Tibial artery (tissue), 4 donors: ENCODE data around the gene ARHGEF28.

Experiments used
- DNase-seq, 2 donors: peaks; one replicate each; pipeline ENCODE4 v3.0.0-alpha.2; 2019
- H3K27ac ChIP-seq, 2 donors: fragments of 200-600 bp; sonication (generic) in 1 of 2; 1 replicate in 1 of 2; 2 replicates in 1 of 2; pipeline ENCODE4 v1.5.1; 2018 to 2019; ENCODE audit warnings: mild to moderate bottlenecking in 1 of 2
- H3K27me3 ChIP-seq, 2 donors: fragments of 200-600 bp; sonication (generic) in 1 of 2; one replicate each; pipeline versions ENCODE4 v1.5.1 to v1.6.0; 2016 to 2019
- H3K36me3 ChIP-seq, 3 donors: fragments of 200-600 bp; sonication (generic) in 2 of 3; one replicate each; pipeline ENCODE4 v1.5.1; 2016 to 2019; ENCODE audit warnings: mild to moderate bottlenecking in 2 of 3
- H3K4me1 ChIP-seq, 4 donors: fragments of 200-600 bp; sonication (generic) in 2 of 4; 1 replicate in 3 of 4; 2 replicates in 1 of 4; pipeline ENCODE4 v1.5.1; 2016 to 2019
- H3K4me3 ChIP-seq, 2 donors: fragments of 200-600 bp; sonication (generic) in 1 of 2; 1 replicate in 1 of 2; 2 replicates in 1 of 2; pipeline ENCODE4 v1.5.1; 2018 to 2019; ENCODE audit warnings: mild to moderate bottlenecking in 2 of 2
- H3K9me3 ChIP-seq, 3 donors: fragments of 200-600 bp; sonication (generic) in 1 of 3; one replicate each; pipeline ENCODE4 v1.5.1; 2016 to 2019
- intact Hi-C: fragments of 100-400 bp; cut with DNase I; formaldehyde crosslinking; loops from one replicate; pipeline ENCODE4 v1.15.0; 2023; ENCODE audit warnings: low total_unique reads
- TF ChIP-seq, protein P1 (sequence below), 2 experiments: fragments of 200-600 bp in 1 of 2; fragments of 450-650 bp in 1 of 2; IDR thresholded peaks; one replicate each; pipeline ENCODE4 v1.5.1; 2017 to 2019; ENCODE audit warnings: antibody characterized with exemption in 2 of 2, mild to moderate bottlenecking in 1 of 2, moderate library complexity in 1 of 2

The ARHGEF28 gene

DNA sequence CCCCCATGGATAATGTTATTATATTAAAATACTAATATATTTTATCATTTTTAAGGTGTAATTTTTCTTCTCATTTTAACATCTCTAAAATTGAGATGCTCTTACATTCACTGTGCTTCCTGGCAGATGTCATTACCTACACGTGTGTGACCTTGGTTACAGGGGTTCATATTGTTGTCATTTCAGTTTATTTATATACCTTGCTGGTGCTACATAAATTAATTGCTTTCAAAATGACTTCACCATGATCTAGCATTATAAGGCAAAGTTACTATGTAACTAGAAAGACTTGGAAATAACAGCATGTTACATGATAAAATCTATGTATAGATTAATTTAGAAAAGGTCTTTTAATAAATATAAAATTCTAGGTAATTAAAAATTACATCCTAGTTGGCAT, 60.9 kb downstream of the ARHGEF28 start:
- peaks cover 0 to 5% (median 2%) of the 10 kb centered on the region in 4 donors for H3K4me1 ChIP-seq
- H3K9me3 ChIP-seq: no peaks in the 10 kb centered on the region
- no peak overlapping the region for H3K27ac ChIP-seq
- H3K36me3 ChIP-seq: no peaks in the 10 kb centered on the region
- no peak for DNase-seq
- H3K4me3 ChIP-seq: no peak overlapping the region
- intact Hi-C loops: no loop called here
- TF ChIP-seq, protein P1, sequence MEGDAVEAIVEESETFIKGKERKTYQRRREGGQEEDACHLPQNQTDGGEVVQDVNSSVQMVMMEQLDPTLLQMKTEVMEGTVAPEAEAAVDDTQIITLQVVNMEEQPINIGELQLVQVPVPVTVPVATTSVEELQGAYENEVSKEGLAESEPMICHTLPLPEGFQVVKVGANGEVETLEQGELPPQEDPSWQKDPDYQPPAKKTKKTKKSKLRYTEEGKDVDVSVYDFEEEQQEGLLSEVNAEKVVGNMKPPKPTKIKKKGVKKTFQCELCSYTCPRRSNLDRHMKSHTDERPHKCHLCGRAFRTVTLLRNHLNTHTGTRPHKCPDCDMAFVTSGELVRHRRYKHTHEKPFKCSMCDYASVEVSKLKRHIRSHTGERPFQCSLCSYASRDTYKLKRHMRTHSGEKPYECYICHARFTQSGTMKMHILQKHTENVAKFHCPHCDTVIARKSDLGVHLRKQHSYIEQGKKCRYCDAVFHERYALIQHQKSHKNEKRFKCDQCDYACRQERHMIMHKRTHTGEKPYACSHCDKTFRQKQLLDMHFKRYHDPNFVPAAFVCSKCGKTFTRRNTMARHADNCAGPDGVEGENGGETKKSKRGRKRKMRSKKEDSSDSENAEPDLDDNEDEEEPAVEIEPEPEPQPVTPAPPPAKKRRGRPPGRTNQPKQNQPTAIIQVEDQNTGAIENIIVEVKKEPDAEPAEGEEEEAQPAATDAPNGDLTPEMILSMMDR (IDR thresholded peaks at IDR 0.05): no peak
- H3K27me3 ChIP-seq: no peaks in the 10 kb centered on the region

DNA sequence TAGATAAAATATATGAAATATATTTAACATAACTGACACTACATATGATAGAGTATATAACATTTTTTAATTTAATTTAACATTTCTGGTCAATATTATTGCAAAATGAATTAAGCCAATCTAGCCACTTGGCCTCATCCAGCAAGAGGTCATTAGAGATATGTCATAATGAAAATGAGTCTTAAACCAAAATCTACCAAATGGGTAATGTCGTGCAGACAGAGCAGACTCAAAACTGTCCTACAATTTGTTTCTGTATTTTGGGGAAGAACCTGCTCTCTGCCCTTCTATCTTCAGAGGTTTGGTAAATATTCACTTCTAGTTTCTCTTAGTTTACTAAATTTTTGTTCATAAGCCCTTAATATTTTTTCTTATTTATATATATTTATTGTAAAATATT, 61.4 kb downstream of the ARHGEF28 start:
- no peaks in the 10 kb centered on the region for H3K27me3 ChIP-seq
- DNase-seq: no peak
- no peak overlapping the region for H3K4me3 ChIP-seq
- no peak overlapping the region for H3K27ac ChIP-seq
- peaks cover 0 to 6% (median 1%) of the 10 kb centered on the region in 4 donors for H3K4me1 ChIP-seq
- intact Hi-C loops: no loop called here
- TF ChIP-seq, protein P1 (IDR thresholded peaks at IDR 0.05): no peak
- no peaks in the 10 kb centered on the region for H3K36me3 ChIP-seq
- H3K9me3 ChIP-seq: no peaks in the 10 kb centered on the region

DNA sequence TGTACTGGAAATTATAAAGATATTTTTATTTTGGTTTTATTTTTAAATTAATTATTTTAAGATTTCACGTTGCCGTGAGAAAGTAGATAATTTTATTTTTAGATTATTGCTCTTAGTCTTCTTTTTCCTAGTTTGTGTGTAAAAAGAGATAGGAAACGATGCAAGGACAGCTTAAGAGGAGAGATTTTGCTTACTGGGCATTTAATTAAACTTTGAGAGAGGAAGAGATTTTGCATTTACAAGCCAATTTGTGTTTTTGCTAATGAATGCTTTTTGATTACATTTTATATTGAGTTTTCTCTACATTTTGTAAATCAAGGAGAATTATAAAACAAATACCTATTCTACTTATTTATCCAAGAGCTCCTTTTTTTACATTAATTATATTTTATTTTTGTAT, 64.0 kb downstream of the ARHGEF28 start:
- DNase-seq: no peak
- intact Hi-C loops: no loop called here
- Histone ChIP-seq H3K27ac (no peak overlapping the region), H3K9me3 (no peaks in the 10 kb centered on the region), H3K36me3 (no peaks in the 10 kb centered on the region), H3K27me3 (no peaks in the 10 kb centered on the region), H3K4me1 (peaks cover 0 to 18% (median 1%) of the 10 kb centered on the region in 4 donors), H3K4me3 (no peak overlapping the region)
- TF ChIP-seq, protein P1 (IDR thresholded peaks at IDR 0.05): no peak

DNA sequence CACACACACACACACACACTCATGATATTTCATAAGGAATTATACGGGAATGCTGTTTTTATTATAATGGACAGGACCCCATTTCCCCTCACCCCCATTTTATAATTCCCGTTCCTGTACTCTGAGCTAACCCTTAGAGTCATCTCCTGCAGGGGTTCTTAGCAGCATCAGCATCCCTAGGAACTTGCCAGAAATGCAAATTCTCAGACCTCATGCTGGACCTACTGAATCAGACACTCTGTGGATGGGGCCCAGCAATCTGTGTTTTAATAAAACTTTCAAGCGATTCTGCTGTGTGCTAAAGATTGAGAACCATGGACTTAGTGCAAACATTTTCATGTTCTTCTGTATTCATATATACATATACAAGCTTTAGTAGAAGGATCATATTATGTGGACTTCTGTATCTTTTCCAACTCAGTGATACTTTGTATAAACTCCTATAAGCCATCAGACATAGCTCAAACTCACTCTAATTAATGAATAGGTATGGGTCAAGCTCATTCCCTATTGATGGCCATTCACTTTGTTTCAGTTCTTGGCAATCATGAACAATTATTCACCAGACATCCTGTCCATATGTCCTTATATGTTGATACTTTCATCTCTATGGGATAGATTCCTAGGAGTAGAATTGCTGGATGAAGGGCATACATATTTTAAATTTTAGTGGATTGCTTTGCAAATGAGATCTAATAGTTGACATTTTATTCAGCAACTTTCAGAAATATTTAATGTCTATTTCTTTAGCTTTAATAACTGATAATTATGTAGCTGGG, 65.5 kb downstream of the ARHGEF28 start:
- TF ChIP-seq, protein P1 (IDR thresholded peaks at IDR 0.05): no peak
- Histone ChIP-seq H3K27me3 (no peaks in the 10 kb centered on the region), H3K4me1 (peaks cover 0 to 18% (median 1%) of the 10 kb centered on the region in 4 donors), H3K27ac (no peak overlapping the region), H3K36me3 (no peaks in the 10 kb centered on the region), H3K4me3 (no peak overlapping the region), H3K9me3 (no peaks in the 10 kb centered on the region)
- no peak for DNase-seq
- intact Hi-C loops: no loop called here

DNA sequence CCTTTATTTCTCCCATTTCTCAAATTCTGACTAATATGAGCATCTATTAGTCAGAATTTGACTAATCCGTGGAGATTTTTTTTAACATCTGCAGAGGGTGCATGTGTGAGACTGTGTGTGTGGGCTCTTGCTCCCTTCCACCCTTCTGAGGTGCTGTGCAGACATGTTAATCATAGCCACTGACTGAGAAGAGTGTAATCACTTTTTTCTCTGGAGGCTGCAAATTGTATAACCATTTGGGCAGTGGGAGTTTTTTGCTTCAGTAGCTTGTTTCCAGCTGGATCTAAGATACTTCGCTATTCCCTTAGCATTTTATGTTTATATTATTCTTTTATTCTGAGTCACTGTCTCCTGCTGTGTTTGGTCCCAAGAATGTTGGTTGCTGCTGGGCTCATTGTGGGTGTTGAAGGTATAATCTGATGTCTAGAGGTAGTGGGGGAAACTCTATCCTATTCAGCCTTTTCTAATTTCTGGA, 66.2 kb downstream of the ARHGEF28 start:
- TF ChIP-seq, protein P1 (IDR thresholded peaks at IDR 0.05): no peak
- Histone ChIP-seq H3K4me1 (peaks cover 0 to 18% (median 1%) of the 10 kb centered on the region in 4 donors), H3K36me3 (no peaks in the 10 kb centered on the region), H3K27ac (no peak overlapping the region), H3K9me3 (no peaks in the 10 kb centered on the region), H3K4me3 (no peak overlapping the region), H3K27me3 (no peaks in the 10 kb centered on the region)
- no peak for DNase-seq
- intact Hi-C loops: no loop called here
